ENCODE measurements around the gene HNF1B. TPM values are rescaled to one million over a fixed set of nuclear protein-coding genes. Genes with fewer than 3 reads are reported as not detected.
"Not testable (repeated sequence)": the region's sequence is repeated elsewhere in the genome, so short reads cannot be mapped to it uniquely, and the experiment has no call there.

The HNF1B gene
- total RNA-seq, 2 experiments from 2014 or later: 0.30 TPM; not detected in 1

DNA sequence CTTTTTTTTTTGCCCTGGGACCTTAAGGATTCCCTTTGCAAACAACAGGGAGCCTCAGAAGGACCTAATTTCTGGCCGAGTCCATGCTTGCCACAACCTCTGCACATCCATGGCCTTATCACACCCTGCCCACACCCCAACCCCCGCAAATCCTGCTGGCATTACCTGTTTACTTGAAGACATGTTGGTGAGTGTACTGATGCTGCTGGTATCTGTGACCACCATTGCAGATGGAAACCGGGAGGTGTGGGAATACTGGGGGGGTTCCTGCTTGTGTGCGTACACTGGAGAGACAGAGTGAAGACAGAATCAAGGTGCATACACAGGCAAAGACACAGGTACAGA, 46.0 kb downstream of the HNF1B start:
- no peak for ATAC-seq (ENCODE audit: low read depth)

DNA sequence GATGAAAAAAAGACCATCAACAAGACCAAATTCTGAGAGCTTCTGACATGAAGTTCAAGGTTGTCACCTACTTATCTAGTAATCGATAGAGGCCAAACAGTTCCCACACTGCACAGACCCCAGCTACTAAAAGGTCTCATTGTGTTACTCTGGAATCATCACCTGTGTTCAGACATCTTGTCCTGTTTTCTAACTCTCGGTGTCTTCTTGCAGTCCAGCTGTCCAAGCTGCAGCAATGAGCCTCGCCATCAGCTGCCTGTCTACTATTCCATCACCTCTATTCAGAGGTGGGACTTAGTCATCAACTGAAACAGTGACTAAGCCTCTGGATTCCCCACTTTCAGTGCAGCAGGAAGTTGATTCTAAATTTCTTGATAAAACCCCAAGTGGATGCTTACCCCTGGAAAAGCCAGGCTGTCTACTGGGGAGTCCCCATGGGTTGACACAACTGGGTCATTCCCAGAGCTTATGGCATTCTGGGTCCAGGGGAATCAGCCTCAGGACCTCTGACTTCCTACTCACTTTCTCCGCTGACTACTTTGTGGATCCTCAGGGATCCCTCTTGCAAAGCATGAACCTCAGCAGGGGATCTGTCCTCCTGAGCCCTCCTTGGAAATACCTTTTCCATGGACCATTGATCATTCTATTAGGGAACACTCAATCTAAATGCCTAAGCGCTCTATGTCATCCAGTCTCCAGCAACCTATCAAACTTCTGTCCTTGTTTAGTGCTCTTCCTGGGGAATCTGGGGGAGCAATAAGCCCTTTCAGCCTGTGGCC, 46.5 kb downstream of the HNF1B start:
- POLR2A ChIA-PET: no interaction called here
- H3K36me3 Mint-ChIP-seq: no peaks in the 10 kb centered on the region
- peaks cover 4% of the 10 kb centered on the region for H3K27me3 Mint-ChIP-seq
- peaks cover 12% of the 10 kb centered on the region for H3K4me1 Mint-ChIP-seq
- ATAC-seq (ENCODE audit: low read depth): no peak
- DNase-seq: no peak
- peaks cover 1% of the 10 kb centered on the region for H3K9me3 Mint-ChIP-seq
- no peak overlapping the region for H3K27ac Mint-ChIP-seq
- H3K4me3 Mint-ChIP-seq: no peak overlapping the region

More for the DNA sequence above, 46.0 kb downstream of the HNF1B start:
- POLR2A ChIA-PET: no interaction called here
- H3K9me3 Mint-ChIP-seq: peaks cover 1% of the 10 kb centered on the region
- peaks cover 12% of the 10 kb centered on the region for H3K4me1 Mint-ChIP-seq
- H3K36me3 Mint-ChIP-seq: no peaks in the 10 kb centered on the region
- H3K4me3 Mint-ChIP-seq: no peak overlapping the region
- H3K27me3 Mint-ChIP-seq: peaks cover 2% of the 10 kb centered on the region
- DNase-seq: no peak
- peak overlapping the region; percentile 51 for H3K27ac Mint-ChIP-seq

GRCh38 chr17:37697381-37697780, 47.5 kb downstream of the HNF1B start:
- H3K27ac Mint-ChIP-seq: no peak overlapping the region
- ATAC-seq (ENCODE audit: low read depth) (no peak), DNase-seq (no peak)
- POLR2A ChIA-PET: no interaction called here
- H3K4me3 Mint-ChIP-seq: no peak overlapping the region
- H3K27me3 Mint-ChIP-seq: peaks cover 4% of the 10 kb centered on the region
- H3K4me1 Mint-ChIP-seq: peaks cover 12% of the 10 kb centered on the region
- H3K36me3 Mint-ChIP-seq: no peaks in the 10 kb centered on the region
- H3K9me3 Mint-ChIP-seq: peaks cover 1% of the 10 kb centered on the region

- Mint-ChIP-seq H3K4me3 (no peak overlapping the region), H3K9me3 (peaks cover 1% of the 10 kb centered on the region), H3K4me1 (peaks cover 12% of the 10 kb centered on the region), H3K27ac (no peak overlapping the region), H3K36me3 (no peaks in the 10 kb centered on the region), H3K27me3 (peaks cover 4% of the 10 kb centered on the region)
- ATAC-seq (ENCODE audit: low read depth) (no peak), DNase-seq (no peak)
- POLR2A ChIA-PET: no interaction called here
These were observed 48.5 kb downstream of the HNF1B start for GRCh38 chr17:37696366-37696765.

GRCh38 chr17:37695726-37696125, 49.1 kb downstream of the HNF1B start:
- Mint-ChIP-seq H3K27me3 (peaks cover 4% of the 10 kb centered on the region), H3K27ac (no peak overlapping the region), H3K9me3 (peaks cover 1% of the 10 kb centered on the region), H3K4me1 (peaks cover 12% of the 10 kb centered on the region), H3K4me3 (no peak overlapping the region), H3K36me3 (no peaks in the 10 kb centered on the region)
- POLR2A ChIA-PET: no interaction called here
- no peak for DNase-seq
- ATAC-seq (ENCODE audit: low read depth): no peak

DNA sequence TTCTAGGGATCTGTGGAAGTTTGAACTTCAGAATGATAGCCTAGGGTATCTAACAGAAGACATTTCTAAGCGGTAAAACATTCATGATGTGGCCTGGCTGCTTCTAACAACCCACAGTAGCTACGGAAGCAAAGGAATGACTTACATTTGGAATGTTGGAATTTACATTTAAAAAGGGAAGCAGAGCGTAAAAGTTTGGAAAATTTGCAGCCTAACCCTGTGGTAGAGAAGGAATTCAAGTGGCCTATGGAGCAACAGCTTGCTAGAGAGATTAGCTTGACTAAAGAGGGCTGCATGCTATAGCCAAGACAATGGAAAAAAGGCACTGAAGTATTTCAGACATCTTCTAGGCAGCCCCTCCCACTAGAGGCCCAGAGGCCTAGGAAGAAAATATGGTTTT, 50.1 kb downstream of the HNF1B start:
- Mint-ChIP-seq H3K4me3 (no peak overlapping the region), H3K4me1 (peaks cover 12% of the 10 kb centered on the region), H3K27ac (no peak overlapping the region), H3K9me3 (peaks cover 1% of the 10 kb centered on the region), H3K36me3 (no peaks in the 10 kb centered on the region), H3K27me3 (peaks cover 4% of the 10 kb centered on the region)
- DNase-seq (no peak), ATAC-seq (ENCODE audit: low read depth) (no peak)
- POLR2A ChIA-PET: no interaction called here

DNA sequence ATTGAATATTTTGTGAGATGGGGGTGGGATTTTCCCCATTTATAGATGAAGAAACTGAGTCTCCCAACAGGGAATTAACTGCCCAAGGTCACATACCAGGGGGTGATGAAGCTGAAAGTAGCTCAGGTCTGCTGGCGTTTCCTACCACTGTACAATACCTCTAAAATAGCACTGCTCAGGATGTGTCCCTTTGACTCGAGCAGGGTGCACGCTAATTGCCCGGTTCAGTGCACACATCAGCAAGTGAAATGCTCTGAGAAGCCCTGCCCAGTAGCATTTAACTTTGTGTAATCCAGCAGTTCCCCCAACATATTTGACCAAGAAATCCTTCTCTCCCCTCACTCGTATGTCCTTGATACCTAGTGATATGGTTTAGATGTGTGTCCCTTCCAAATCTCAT, 51.5 kb downstream of the HNF1B start:
- ATAC-seq (ENCODE audit: low read depth) (no peak), DNase-seq (no peak)
- peaks cover 8% of the 10 kb centered on the region for H3K4me1 Mint-ChIP-seq
- peaks cover 1% of the 10 kb centered on the region for H3K9me3 Mint-ChIP-seq
- H3K27ac Mint-ChIP-seq: no peak overlapping the region
- POLR2A ChIA-PET: no interaction called here
- H3K36me3 Mint-ChIP-seq: no peaks in the 10 kb centered on the region
- no peak overlapping the region for H3K4me3 Mint-ChIP-seq
- peaks cover 4% of the 10 kb centered on the region for H3K27me3 Mint-ChIP-seq

GRCh38 chr17:37691807-37692206, 53.1 kb downstream of the HNF1B start:
- peaks cover 6% of the 10 kb centered on the region for H3K4me1 Mint-ChIP-seq
- peak overlapping the region; percentile 34 for H3K27ac Mint-ChIP-seq
- H3K36me3 Mint-ChIP-seq: no peaks in the 10 kb centered on the region
- ATAC-seq (ENCODE audit: low read depth): no peak
- no peak overlapping the region for H3K4me3 Mint-ChIP-seq
- peaks cover 4% of the 10 kb centered on the region for H3K27me3 Mint-ChIP-seq
- DNase-seq: no peak
- POLR2A ChIA-PET: no interaction called here
- peaks cover 1% of the 10 kb centered on the region for H3K9me3 Mint-ChIP-seq

- Mint-ChIP-seq H3K4me3 (no peak overlapping the region), H3K4me1 (peaks cover 6% of the 10 kb centered on the region), H3K36me3 (no peaks in the 10 kb centered on the region), H3K9me3 (no peaks in the 10 kb centered on the region), H3K27me3 (peaks cover 2% of the 10 kb centered on the region), H3K27ac (no peak overlapping the region)
- POLR2A ChIA-PET: no interaction called here
- DNase-seq: no peak
- no peak for ATAC-seq (ENCODE audit: low read depth)
These were observed 55.5 kb downstream of the HNF1B start for GRCh38 chr17:37689317-37689716.

- no peak for ATAC-seq (ENCODE audit: low read depth)
- H3K9me3 Mint-ChIP-seq: peaks cover under 1% of the 10 kb centered on the region
- POLR2A ChIA-PET: interaction anchor here (0.6 kb wide), 1 partner anchor 603 kb away, joined by 3 read pairs; no protein-coding TSS in a partner anchor
- peaks cover 10% of the 10 kb centered on the region for H3K4me1 Mint-ChIP-seq
- no peak overlapping the region for H3K4me3 Mint-ChIP-seq
- H3K27ac Mint-ChIP-seq: no peak overlapping the region
- DNase-seq: no peak
- H3K27me3 Mint-ChIP-seq: peaks cover 9% of the 10 kb centered on the region
- H3K36me3 Mint-ChIP-seq: no peaks in the 10 kb centered on the region
These were observed 61.3 kb downstream of the HNF1B start for GRCh38 chr17:37683454-37683984.

DNA sequence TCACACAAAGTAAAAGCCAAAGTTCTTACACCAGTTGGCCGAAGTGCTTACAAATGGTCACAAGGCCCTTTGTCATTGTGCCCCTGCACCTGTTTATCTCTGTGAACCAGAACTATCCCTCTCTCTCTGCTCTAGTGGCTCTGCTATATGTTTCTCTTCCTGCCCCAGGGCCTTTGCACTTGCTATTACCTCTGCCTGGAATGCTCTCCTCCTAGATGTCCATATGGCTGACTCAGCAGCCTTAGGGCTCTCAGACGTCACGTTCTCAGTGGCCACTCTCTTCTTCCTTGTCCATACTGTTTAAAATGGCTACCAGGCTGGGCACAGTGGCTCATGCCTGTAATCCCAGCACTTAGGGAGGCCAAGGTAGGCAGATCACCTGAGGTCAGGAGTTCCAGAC, 62.9 kb downstream of the HNF1B start:
- ATAC-seq (ENCODE audit: low read depth) (no peak), DNase-seq (no peak)
- H3K36me3 Mint-ChIP-seq: no peaks in the 10 kb centered on the region
- no peak overlapping the region for H3K4me3 Mint-ChIP-seq
- POLR2A ChIA-PET: interaction anchor here (0.7 kb wide), 1 partner anchor 1013 kb away, joined by 3 read pairs; no protein-coding TSS in a partner anchor
- H3K9me3 Mint-ChIP-seq: peaks cover 2% of the 10 kb centered on the region
- H3K27ac Mint-ChIP-seq: no peak overlapping the region
- peaks cover 15% of the 10 kb centered on the region for H3K27me3 Mint-ChIP-seq
- peaks cover 10% of the 10 kb centered on the region for H3K4me1 Mint-ChIP-seq

DNA sequence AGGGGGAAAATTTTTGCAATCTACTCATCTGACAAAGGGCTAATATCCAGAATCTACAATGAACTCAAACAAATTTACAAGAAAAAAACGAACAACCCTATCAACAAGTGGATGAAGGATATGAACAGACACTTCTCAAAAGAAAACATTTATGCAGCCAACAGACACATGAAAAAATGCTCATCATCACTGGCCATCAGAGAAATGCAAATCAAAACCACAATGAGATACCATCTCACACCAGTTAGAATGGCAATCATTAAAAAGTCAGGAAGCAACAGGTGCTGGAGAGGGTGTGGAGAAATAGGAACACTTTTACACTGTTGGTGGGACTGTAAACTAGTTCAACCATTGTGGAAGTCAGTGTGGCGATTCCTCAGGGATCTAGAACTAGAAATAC, 64.9 kb downstream of the HNF1B start:
- ATAC-seq (ENCODE audit: low read depth); DNase-seq; POLR2A ChIA-PET; H3K4me3 Mint-ChIP-seq; H3K36me3 Mint-ChIP-seq; H3K27ac Mint-ChIP-seq; H3K9me3 Mint-ChIP-seq: not testable (repeated sequence)
- peaks cover 22% of the 10 kb centered on the region for H3K27me3 Mint-ChIP-seq
- peaks cover 17% of the 10 kb centered on the region for H3K4me1 Mint-ChIP-seq

DNA sequence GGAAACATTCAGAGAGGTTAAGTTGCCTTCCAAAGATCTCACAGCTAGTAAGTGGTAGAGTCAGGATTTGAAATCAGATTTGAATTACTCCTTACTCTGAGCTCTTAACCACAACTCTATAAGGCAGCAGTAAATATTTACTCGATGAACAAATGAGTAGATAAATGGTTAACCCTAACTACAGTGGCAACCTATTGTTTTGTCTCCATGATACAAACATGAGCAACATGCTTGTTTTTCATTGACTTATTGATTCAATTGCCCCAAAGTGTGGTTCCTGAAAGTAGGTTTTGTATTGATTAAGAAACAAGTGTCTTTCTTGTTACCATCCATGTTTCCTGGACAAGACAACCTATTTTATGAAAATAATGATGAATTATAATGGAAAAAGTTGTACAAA, 66.8 kb downstream of the HNF1B start:
- Mint-ChIP-seq H3K36me3 (no peaks in the 10 kb centered on the region), H3K4me3 (no peak overlapping the region), H3K4me1 (peaks cover 10% of the 10 kb centered on the region), H3K9me3 (peaks cover 2% of the 10 kb centered on the region), H3K27ac (no peak overlapping the region), H3K27me3 (peaks cover 26% of the 10 kb centered on the region)
- POLR2A ChIA-PET: no interaction called here
- DNase-seq: no peak
- no peak for ATAC-seq (ENCODE audit: low read depth)

- H3K4me3 Mint-ChIP-seq: no peak overlapping the region
- peaks cover 8% of the 10 kb centered on the region for H3K4me1 Mint-ChIP-seq
- ATAC-seq (ENCODE audit: low read depth) (no peak), DNase-seq (no peak)
- no peak overlapping the region for H3K27ac Mint-ChIP-seq
- peaks cover 2% of the 10 kb centered on the region for H3K9me3 Mint-ChIP-seq
- POLR2A ChIA-PET: no interaction called here
- H3K27me3 Mint-ChIP-seq: peaks cover 26% of the 10 kb centered on the region
- no peaks in the 10 kb centered on the region for H3K36me3 Mint-ChIP-seq
These were observed 67.8 kb downstream of the HNF1B start for GRCh38 chr17:37677021-37677420.

Measured in activated naive CD8-positive, alpha-beta T cell treated with anti-CD3 and anti-CD28 coated beads, Interleukin-2, amount 10 ng/mL, durations not matched to agents 7 days and 5 days (primary cell).